NK-92 (cell line): ENCODE measurements around the gene GPR26.

ENCODE experiments used
- DNase-seq: peaks from one replicate; lab custom pipeline; 2025; ENCODE audit not compliant: unreplicated experiment; lab: John Stamatoyannopoulos, UW

GPR26 gene, protein sequence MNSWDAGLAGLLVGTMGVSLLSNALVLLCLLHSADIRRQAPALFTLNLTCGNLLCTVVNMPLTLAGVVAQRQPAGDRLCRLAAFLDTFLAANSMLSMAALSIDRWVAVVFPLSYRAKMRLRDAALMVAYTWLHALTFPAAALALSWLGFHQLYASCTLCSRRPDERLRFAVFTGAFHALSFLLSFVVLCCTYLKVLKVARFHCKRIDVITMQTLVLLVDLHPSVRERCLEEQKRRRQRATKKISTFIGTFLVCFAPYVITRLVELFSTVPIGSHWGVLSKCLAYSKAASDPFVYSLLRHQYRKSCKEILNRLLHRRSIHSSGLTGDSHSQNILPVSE

DNA sequence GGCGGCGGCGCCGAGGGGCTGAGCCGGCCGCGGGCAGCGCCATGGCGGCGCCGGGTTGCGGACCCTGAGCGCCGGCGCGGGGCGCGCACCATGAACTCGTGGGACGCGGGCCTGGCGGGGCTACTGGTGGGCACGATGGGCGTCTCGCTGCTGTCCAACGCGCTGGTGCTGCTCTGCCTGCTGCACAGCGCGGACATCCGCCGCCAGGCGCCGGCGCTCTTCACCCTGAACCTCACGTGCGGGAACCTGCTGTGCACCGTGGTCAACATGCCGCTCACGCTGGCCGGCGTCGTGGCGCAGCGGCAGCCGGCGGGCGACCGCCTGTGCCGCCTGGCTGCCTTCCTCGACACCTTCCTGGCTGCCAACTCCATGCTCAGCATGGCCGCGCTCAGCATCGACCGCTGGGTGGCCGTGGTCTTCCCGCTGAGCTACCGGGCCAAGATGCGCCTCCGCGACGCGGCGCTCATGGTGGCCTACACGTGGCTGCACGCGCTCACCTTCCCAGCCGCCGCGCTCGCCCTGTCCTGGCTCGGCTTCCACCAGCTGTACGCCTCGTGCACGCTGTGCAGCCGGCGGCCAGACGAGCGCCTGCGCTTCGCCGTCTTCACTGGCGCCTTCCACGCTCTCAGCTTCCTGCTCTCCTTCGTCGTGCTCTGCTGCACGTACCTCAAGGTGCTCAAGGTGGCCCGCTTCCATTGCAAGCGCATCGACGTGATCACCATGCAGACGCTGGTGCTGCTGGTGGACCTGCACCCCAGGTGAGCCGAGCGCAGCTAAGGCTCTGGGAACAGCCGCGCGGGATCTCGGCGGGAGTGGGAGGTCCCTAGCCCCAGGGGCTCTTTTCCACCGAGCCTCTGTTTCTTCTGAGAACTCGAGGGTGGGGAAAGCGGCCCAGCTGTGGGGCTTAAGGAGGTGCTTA, at the start of gene GPR26:
GPR26 (plus strand) TSS at position 38 of the 919 bp plus-strand sequence; CDS start at position 91, 53 bp downstream.
- DNase-seq = no peak

DNA sequence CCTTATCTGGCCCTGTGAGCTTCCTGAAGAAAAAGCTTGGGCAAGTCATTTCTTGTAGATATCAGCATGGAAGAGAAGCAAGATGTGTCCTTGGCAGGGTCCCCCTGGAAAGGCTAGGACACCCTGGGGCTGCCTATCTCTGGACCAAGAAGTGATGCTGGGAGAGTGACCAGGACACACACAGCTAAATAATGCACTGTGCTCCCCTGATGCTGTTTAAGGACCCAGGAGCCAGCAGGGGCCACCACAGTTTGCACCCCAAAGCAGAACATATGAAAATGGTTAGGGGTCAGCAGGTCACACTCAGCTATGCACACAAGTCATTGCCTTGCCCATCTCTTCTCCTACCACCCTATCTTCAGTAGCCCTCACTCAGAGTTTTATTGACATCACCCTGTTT, 47.9 kb upstream of the GPR26 start:
- no peak for DNase-seq

DNA sequence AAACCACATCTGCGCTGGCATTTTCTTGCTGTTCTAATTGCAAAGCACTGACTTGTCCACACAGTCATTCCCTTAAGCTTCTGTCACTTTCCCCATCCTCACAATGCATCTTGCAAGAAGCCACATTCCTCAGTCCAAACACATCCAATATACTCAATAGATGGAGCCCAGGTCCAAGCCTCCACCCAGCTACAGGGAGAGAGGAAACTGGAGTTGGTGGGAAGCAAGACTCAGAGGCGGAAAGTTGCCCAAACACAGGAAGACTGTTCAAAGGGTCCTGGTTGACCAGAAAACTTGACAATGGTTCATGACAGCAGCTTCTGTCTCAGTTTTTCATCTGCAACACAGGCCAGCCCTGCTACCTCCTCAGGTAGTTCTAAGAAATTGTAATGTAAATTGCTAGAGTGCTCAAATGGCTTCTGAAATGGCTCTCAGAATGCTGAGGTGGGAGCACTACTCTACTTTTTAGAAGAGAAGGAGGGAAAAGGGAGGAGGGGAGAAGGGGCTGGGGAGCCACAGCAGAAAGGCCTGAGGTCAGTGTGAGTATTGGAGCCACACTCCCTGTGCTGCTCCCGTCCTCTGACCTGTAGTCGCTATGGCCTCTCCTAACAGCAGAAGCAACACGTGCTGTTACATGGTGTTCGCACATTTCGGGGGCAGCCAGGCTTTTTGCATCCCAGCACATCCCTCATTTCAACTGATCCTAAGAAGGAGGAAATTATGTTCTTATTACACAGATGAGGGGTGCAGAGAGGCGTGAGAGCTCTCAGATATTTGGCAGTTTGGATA, 46.9 kb upstream of the GPR26 start:
- DNase-seq = no peak

DNA sequence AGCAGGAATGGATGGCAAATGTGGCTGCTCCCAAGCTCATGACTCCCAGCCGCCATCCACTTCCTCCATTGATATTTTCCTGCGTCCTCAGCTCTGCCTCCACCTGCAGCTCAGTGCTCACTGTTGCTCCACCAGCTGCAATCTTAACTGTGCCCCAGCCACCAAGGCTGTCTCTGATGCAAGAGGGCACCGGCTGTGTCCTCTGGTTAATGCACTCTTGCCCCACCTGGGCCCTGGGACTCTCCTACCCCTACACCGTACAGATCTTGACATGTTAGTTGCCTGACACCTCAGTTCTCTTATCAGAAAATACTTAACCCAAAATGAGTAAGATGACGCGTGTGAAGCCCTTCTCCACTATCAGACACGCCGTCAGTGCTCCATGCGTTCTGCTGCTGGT, 45.5 kb upstream of the GPR26 start:
- DNase-seq = no peak

DNA sequence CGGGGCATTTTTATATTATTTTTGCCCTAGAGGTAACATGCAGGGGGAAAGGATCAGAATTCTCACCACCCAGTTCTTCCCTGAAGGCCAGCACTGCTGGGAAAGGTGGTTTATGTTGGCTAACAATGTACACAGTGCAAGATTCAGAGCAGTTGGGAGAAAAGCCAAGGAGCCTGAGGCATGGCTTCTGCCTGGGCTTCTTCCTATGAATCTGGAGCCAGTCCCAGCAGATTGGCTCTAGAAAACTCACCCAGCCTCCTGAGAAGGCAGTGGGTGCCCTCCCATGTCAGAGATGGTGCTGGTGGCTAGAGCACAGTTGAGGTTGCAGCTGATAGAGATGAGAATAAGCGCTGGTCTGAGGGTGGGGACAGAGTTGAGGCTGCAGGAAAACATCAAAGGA, 44.7 kb upstream of the GPR26 start:
- no peak for DNase-seq

DNA sequence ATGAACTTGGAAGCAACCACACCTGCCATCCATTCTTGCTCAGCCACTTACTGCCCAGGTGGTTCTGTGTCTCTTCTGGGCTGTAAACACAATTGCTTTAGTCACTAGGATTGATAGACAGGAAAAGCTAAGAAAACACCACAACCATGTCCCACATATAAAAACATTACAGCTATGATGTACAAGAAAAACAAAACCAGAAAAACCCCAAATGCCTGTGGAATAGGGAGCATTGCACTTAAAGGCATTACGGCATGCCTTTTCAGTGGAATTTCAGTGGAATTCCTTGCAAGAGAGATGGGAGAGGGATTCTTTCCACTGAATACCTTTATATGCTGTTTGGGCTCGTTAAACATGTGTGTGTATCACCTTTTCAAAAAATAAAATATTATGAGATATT, 44.2 kb upstream of the GPR26 start:
- DNase-seq = no peak

DNA sequence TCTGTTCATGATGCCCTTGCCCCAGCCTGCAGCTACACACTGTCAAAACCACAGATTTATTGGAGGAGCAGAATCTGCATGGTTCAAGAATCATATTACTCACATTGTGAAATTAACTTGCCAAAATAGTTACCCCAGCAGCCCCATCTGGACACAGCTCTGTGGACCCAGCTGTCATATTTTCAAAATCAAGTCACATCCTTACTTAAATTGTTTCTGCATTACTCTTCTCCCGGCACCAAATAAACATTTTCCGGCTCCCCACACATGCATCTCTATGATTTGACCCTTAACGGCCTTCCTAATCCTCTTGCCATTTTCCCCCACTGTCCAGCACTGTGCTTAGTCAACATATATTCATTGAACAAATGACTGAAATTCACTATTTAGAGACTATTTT, 43.8 kb upstream of the GPR26 start:
- no peak for DNase-seq

DNA sequence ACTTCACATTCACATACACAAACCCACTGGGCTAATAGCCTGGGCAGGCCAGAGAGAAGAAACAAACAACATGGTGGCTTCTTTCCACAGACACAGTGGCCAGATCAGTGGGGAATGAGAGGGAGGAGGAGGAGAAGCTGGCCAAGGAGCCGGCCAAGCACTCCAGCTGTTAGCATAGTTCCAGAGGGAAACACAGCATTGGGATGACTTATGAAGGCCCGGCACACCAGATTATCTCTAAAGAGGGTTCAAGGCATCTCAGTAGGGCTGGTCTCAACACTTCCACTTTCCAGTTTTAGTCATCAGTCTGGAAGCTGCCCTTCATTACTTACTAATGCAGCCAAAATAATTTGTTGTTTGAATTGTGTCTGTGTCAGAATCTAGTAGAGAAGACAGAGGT, 42.1 kb upstream of the GPR26 start:
- no peak for DNase-seq

DNA sequence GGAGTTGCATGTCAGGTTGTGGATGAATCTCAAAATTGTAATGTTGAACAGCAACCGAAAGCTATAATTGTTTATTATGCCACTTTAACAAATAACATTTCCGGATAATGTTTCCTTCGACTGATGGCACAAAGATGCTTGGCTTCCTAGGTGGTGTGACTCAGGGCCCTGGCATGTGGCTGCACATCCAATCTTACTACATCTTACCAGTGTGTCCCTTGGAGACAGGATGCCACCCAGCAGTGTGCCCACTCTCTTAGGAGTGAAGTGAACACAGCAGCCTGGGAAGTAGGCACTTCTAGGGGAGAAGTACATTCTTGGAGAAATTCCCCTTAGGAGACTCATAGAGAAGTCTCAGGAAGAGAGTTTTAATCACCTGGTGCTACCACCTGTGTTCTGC, 33.0 kb upstream of the GPR26 start:
- no peak for DNase-seq

DNA sequence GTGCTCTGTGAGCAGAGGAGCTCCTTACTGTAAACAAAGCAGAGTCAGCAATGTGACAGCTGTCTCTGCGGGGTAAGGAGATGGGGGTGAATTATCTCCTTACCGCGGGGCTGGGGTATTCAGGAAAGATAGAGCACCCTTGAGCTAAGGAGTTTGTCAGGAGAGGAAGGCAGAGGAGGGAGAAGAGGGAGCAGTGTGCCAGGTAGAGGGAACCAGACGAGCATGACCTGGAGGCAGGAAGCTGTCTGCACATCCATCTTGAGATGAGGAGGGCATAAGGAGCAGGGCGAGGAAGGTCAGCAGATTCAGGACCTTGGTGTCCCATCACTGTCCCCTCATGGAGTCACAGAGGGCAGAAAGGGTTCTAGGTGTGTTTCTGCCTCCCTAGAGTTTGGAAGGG, 32.5 kb upstream of the GPR26 start:
- no peak for DNase-seq

DNA sequence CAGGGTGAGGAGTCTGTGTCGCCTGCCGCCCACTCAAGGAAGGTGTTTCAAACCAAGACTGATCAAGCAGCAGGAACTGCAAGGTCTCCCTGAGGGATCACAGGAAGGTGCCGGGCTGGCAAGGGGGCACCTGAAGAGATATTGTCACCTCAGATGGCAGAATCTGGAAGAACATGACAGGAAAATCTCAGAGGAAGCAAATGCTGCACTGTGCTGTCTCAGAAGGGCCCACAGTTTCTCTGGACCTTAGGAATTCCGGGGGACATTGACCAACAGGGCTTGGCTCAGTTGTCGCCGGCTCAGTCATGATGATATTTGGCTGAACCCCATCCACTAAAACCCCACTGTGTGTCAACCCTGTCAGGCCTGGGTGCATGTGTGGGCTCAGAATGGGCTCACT, 31.9 kb upstream of the GPR26 start:
- no peak for DNase-seq

DNA sequence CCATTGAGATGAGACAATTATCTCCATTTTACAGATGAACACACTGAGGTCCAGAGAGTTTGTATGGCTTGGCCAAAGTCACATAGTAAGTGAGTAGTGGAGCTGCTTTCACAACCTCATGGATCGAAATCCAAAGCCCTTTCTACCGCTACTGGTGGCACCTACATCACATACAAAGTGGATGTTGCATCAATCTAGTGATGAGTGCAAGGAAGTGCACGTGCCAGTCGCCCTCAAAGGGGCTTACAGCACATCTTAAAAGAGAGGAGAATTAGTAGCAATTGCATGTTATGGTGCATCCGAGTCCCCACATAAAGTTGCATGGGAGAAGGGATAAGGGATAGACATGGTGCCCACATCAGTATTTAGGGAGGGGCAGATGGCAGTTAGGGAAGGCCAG, 31.0 kb upstream of the GPR26 start:
- DNase-seq = no peak

DNA sequence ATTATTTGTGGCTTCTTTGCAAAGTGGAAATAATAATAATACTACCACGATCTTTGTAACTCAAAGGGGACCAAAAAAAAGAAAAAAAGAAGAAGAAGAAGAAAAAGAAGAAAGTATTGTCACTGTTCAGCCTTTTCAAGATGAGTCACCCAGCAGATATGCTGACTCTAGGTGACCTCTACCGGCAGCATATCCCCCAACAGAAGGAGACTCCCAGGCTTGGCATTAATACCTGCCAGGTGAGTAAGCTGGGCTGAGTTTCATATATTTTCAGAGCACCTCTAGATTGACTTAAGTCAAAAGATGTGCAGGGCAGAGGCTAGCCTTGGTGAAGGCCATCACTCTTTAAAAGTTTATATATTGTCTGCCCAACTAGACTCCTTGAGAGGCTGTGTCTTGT, 30.4 kb upstream of the GPR26 start:
- no peak for DNase-seq

DNA sequence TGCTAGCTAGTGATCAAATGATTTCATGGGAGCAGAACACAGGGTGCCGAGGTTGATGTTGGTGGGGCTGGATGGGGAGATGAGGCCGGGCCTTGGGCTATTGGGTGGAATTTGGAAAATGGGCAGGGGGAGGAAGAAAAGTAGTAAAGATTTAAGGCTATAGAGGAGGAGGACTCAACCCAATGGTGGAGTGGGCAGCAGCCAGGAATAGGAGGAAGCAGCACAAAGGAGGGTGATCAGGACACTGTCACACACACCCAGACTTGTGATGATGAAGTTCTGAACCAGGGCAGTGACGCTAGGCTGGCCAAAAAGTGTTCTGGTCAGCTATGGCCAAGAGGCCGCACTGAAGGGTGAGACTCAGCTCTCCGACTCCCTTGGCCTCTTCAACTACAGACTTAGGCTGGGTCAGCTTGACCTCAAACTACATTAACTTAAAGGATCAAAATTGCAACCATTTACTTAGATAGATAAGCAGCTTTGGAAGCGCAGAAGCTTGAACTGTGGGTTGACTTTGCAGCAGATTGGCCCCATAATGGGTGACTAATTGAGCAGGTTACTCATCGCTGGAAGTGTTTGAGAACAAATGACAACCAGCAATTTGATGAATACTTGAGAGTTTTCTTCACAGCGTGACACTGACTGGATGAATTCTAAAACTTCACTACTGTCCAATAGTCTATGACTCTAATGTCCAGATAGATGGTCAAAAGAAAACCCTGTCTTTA, 29.4 kb upstream of the GPR26 start:
- no peak for DNase-seq

DNA sequence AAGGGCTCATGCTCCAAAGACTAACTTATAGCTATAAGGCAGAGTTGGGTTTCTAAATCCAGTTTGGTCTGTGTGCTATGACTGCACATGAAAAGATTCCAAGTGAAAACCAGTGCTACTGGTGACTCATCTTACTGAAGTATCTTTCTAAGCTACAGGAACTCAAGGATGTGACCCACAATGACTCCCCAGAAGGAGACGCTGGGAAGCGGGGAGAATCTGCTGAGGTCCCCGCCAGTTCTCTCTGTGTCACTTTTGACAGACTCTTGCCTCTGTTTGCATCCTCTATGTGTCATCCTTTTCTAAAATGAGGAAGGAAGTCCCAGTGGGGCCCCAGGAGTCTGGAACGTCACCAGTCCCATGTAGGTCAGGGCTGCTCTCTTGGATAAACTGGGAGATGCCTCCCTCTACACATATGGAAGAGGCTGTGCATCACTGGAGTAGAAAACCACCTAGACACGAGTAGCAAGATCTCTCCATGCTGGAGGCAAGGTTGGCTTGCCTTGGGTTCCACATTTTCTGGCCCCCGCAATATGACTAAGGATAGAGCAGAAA, 28.8 kb upstream of the GPR26 start:
- no peak for DNase-seq

DNA sequence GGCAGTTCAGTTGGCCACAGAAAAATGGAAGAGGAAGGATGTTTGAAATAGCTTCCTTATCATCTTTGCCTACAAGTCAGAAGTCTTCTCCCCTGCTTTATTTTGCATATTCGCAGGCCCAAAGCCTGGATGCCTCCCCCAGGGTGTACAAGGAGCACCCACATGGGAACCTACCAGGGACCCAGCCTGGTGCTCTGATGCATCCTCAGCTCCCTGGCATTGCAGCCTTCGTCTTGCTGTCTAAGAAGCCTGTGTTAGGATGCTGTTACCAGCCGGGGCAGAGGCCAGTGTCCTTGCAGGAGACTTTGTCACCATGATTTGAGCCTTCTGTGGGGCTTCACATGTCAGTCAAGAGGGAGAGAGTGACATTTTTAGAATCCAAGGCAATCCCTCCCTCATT, 27.0 kb upstream of the GPR26 start:
- DNase-seq = no peak

DNA sequence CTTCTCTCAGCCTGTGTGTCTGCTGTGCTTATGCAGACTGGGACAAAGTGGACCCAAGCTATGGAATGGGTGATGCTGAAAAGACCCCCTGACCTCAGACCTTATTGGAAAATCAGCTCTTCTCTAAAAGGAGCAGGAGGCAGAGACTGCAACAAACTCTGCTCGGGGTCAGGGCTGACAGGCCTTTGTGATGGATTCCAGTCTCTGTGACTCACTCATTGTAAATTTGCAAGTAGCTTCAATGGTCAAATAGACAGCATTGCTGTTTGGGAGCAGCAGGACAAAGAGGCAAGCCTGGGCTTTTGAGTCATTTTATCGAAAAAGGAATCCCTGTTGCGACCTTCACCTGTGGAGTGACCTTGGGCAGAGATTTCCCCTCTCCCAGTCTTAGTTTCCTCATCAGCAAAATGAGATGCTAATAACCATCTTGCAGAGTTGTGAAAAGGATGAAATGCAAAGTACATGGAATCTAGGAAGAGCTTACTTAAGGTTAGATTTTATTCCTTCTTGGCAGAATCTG, 26.1 kb upstream of the GPR26 start:
- DNase-seq = no peak

DNA sequence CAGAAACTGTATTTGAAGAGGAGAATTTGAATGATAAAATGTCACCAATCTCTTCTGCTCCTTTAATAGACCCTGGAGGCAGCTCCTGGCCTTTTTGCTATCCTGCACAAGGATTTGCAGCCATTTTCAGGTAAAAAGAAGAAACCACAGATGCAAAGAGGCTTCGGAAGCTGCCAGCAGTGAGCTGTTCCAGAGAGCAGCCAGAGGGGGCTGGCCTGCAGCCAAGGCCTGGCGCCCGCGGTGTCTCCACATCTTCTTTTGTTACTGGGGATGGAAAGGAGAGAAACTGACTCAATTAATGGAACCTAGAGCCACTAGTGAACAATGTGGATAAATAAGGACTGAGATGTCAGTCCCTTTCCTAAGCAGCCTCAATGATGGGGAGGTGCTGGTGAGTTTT, 23.9 kb upstream of the GPR26 start:
- no peak for DNase-seq

DNA sequence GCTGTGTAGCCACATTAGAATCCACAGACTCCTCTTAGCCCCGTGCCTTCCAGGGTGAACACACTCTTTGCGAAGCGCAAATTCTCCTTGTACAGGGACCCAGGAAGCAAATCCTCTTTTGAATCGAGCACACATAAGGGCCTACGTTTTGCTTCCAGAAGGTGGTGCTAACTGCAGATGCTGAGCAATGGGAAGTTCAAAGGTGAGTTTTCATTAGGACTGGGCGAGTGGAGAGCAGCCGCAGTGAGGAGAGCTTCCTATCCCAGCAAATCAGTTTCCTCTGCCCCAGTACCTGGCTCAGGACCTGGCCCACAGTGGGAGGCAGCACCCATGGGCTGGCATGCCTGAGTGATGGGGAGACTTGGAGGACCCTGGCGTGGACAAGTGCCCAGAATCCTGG, 23.5 kb upstream of the GPR26 start:
- DNase-seq = no peak

DNA sequence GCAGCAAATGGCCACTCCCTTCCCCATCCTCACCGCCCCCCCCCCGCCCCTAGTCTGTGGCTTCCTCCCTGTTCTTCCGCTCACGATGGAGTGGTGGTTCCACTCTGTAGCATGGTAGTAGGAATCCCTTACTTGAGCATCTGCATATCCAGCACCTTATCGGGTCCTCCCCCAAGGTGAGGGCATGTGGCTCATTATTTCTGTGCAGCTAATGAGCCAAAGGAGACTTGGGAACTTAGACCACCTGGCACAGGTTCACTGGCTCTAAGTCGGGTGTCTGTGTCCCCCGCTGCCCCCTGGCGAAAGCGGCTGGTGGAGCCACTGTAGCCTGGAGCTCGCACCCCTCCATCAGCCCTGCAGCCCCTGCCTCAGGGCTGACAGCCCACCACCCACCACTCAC, 22.8 kb upstream of the GPR26 start:
- DNase-seq = no peak
